Hepatocyte (in vitro differentiated cells): Measurements from ENCODE around the gene RAPGEF4.

ENCODE experiments used
- CTCF ChIP-seq: fragments of 200-600 bp; sonication (generic); IDR thresholded peaks from 2 replicates; pipeline ENCODE4 v1.5.1; 2016; ENCODE audit warnings: antibody characterized with exemption, mild to moderate bottlenecking; ENCODE audit not compliant: poor library complexity
- EZH2 ChIP-seq: fragments of 200-600 bp; sonication (generic); IDR thresholded peaks from 2 replicates; pipeline ENCODE4 v1.6.1; 2016; ENCODE audit warnings: antibody characterized with exemption, mild to moderate bottlenecking, borderline replicate concordance
- EZH2phosphoT487 ChIP-seq: fragments of 200-600 bp; sonication (generic); IDR thresholded peaks from one replicate; pipeline ENCODE4 v1.6.1; 2018; ENCODE audit warnings: antibody characterized with exemption, mild to moderate bottlenecking, low read depth, moderate library complexity; ENCODE audit not compliant: unreplicated experiment, severe bottlenecking

DNA sequence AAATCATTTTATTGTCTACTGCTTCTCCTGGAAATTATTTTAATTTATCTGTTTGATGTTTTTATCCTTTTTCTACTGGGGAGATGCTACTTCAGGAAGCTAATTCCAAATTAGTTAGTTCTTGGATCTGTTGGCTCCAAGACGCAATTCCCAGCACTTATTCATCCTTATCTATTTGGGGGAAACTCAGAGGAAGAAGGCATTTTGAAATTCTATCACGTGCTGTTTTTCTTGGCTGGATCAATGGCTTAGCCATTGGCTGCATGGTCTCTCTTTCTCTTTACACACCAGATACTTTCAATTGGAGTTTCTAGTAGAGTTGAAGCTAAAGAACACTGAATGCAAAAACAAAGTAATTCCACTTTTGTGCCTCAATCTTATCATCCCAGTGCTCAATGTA is 98.3 kb downstream of the RAPGEF4 start:
- no peak for TF ChIP-seq CTCF
- TF ChIP-seq EZH2 = no peak
- no peak for TF ChIP-seq EZH2phosphoT487
